GM04504 (cell line): ENCODE results near the gene PIEZO2.
"Not testable (repeated sequence)": the region's sequence is repeated elsewhere in the genome, so short reads cannot be mapped to it uniquely, and the experiment has no call there.

ENCODE experiments used
- DNase-seq: peaks from one replicate; pipeline ENCODE4 v3.0.0-alpha.2; 2012; ENCODE audit warnings: low read depth

PIEZO2 gene

GRCh38 chr18:10620670-10621329 lies 528.6 kb downstream of the PIEZO2 start:
- DNase-seq, result not testable (repeated sequence)
